Stimulated activated CD4-positive, alpha-beta T cell treated with anti-CD3 and anti-CD28 coated beads, Interleukin-4, amount 100 ng/mL, for 48 hours (primary cell): ENCODE data around the gene SLC16A1.
"Not testable (repeated sequence)": the region's sequence is repeated elsewhere in the genome, so short reads cannot be mapped to it uniquely, and the experiment has no call there.

ENCODE experiments used
- DNase-seq, 2 donors: peaks; one replicate each; pipeline ENCODE4 v3.0.0-alpha.2; 2020; ENCODE audit warnings: low read depth in 2 of 2

SLC16A1 gene

GRCh38 chr1:112971006-112971405 lies 15.0 kb upstream of the SLC16A1 start:
- no peak for DNase-seq

DNA sequence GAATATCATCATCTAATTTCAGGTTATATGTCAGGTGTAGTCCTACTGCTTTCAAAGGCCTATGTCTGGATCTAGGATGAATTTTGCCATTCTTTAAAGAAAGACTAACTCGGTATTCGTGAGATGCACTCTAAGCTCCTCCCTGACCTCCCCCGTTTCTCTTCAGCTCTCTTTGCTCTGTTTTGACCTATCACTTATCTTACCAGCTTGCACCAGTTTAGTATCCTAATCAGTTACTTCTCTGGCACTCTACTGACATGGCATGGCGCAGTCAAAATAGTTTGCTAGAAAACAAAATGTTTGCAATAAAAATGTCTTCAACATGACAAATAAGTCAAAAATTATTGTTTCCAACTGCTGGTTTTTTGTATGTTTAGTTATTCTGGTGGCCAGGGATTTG lies 8.4 kb upstream of the SLC16A1 start:
- DNase-seq = no peak

GRCh38 chr1:112961072-112961471 lies 5.1 kb upstream of the SLC16A1 start:
- DNase-seq = no peak

DNA sequence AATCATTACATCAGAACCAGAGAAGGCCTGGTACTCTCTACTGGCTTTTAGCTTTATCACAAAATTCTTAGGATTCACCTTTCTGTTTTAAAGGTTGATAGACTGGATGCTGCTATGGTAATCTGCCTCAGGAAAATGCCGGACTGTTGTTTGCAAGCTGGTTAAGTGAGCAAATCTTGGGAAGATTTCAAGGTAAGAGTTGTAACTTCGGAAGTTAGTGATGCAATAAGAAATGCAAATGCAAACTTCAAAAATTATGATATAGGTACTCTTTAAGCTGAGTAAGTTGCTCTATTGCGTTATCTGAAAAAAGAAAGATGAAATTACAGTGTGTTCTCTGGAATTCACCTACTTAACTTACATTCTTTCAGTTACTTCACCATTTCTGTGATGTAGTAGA lies 4.4 kb upstream of the SLC16A1 start:
- DNase-seq = no peak

- DNase-seq = not testable (repeated sequence)
These were observed 2.2 kb upstream of the SLC16A1 start for GRCh38 chr1:112958236-112958635.

DNA sequence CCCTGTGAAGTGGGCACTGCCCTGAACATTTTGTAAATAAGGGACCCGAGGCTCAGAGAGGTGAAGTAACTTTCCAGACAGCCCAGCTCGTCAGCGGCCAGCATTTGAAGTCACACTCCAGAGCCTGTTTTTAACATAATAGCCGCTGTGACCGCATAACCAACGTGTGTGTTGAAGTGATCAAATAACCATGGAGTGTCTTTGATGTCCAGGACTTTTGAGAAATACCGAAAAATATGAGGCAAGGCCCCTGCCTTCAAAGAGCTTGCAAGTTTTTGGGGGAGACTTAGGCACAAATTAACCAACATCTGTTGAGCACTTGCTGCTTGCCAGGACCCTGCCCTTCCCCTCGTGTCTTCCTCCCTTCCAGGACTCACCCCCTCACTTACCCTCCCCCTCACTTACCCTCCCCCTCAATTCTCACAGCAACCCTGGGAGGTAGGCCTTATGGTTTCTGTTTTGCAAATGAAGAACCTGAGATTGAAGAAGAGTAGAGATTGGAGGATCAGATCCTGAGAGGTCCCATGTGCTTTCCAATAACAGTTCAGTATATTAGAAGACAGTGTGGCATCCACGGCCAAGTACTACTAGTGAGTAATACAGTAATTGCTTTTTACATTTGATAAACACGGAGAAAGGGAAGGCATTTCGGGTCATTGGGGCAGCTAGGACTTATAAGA lies 1.3 kb upstream of the SLC16A1 start:
- DNase-seq = peak; percentile 15 to 43

DNA sequence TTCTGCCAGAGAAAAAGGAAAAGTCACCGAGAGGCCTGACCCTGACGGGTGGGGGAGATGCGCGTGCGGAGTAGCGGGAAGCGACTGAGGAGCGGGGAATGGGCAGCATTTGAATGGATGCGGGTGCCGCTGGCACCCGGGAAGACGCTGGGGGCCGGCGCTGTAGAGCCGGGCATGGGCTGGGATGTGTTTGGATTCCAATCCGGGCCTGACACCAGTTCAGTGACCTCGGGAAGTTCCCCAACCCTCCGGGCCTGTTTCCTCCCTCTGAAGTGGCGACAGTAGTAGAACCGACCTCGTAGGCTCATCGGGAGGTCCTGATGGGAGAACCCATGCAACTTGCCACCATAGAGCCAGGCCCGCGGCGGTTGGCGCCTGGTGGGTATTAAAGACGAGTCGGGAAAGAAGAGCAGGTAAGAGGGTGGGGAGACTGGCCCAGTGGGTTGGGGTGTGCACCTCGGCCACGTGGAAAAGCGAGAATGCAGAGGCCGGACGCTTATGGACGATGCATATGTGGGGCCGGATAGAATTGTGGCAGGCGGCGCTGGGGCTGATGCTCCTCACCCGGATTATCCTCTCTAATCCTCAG lies 642 bp upstream of the SLC16A1 start:
- DNase-seq = peak; percentile 30 to 32

GRCh38 chr1:112954945-112955772 lies 837 bp downstream of the SLC16A1 start:
- peak; percentile 39 to 61 for DNase-seq

GRCh38 chr1:112954017-112954650 lies 1.9 kb downstream of the SLC16A1 start:
- no peak for DNase-seq

GRCh38 chr1:112950426-112950825 lies 5.6 kb downstream of the SLC16A1 start:
- no peak for DNase-seq

GRCh38 chr1:112946683-112947082 lies 9.3 kb downstream of the SLC16A1 start:
- no peak for DNase-seq

DNA sequence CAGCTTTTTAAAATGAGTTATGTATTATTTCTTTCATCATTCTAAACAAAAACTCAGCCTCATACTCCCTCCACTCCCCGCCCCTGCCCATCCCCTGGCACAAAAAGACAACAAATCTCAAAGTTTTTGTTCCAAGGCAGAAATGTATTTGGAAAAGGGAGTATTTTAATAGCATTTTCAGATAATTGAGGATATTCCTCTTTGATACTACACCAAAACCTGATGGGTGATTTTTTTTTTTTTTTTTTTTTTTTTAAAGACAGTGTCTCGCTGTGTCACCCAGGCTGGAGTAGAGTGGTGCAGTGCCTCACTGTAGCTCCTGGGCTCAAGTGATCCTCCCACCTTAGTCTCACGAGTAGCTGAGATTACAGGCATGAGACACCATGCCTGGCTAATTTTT lies 16.2 kb downstream of the SLC16A1 start:
- no peak for DNase-seq

- DNase-seq = no peak
These were observed 17.8 kb downstream of the SLC16A1 start for GRCh38 chr1:112938210-112938609.

DNA sequence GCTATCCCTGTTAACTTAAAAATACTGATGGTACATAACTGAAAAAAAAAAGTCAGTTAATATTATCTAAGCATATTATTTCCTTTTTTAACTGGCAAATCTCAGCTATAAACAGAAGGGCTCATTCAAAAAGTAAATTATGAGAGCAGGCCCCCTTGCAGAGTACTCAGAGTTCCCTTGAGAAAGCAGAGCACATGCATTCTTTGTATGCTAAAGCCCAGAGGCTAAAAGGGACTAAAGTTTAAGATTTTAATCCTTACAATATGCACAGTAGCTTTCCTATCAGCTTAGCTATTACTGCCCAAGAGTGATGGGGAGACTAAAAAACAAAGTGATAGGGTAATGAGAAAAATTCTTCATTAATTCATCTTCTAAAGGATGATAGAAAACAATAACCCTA lies 18.5 kb downstream of the SLC16A1 start:
- DNase-seq = no peak

DNA sequence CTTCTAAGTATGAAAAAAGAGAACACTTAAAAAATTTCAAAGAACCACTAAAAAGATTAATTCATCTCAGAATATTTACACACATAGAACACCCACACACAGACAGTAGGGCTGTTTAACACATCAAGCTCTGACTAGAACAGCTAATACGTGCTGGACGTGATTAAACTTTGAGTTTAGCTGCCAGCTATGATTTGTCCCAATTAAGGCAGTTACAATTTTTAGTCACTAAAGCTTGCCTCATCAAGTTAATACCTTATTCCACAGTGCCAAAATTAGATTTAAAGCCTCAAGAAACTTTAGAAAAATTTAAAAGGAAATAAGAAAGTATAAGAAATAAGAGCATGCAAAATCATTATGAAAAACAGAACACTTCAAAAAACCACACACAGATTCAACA lies 18.9 kb downstream of the SLC16A1 start:
- DNase-seq = no peak

GRCh38 chr1:112935461-112936111 lies 20.4 kb downstream of the SLC16A1 start:
- no peak for DNase-seq

DNA sequence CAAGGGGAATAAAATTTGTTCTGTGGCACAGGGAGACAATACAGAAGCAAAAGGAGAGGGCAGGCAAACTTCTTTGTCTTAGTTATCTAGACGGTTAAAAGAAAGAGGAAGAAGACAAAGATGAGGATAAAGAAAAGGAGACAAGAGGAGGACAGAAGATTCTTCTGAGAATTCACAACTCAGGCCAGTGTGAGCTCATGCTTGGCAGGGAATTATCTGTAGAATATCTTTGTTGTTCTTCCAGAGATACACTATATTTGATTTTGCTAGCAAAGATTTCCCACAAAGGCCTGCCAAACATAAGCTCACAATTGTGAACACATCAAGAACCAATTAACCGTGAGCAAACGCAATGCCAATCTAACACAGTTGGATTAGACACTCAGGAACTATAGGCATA lies 21.4 kb downstream of the SLC16A1 start:
- DNase-seq = no peak

DNA sequence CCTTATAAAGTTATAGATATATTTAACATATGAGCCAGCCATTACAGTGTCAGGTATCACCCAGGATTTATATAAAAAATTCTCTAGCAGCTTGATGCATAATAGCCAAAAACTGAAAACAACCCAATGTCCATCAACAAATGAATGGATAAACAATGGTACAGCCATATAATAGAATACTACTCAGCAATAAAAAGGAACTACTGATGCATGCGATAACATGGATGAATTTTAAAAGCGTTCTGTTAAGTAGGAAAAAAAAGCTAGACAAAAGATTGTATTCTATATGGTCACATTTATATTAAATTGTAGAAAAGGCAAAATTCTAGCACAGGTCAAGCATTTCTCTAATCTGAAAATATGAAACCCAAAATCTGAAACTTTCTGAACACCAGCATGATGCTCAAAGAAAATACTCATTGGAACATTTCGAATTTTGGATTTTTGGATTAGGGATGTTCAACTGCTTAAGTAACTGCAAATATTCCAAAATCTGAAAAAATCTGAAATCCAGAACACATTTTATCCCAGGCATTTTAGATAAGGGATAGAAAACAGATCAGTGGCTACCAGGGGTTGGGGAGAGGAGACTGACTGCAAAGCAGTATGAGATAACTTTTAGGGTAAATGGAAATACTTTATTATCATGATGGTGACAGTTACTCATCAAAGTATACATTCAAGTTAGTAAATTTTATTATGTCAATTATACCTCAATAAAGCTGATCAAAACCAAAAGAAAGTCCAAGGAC lies 22.0 kb downstream of the SLC16A1 start:
- DNase-seq = no peak

DNA sequence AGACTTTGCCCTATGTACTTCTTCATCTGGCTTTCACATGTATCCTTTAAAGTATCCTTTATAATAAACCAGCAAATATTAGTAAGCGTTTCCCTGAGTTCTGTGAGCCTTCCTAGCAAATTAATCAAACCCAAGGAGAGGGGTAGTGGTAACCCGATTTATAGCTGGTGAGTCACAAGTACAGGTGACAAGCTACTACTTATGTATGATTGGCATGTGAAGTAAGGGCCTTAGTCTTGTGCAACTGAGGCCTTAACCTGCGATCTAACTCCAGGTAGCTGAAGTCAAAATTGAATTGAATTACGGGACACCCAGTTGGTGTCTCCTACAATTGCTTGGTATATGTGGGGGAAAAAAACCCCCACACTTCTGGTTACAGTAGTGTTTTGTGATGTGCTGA lies 26.0 kb downstream of the SLC16A1 start:
- DNase-seq = no peak

DNA sequence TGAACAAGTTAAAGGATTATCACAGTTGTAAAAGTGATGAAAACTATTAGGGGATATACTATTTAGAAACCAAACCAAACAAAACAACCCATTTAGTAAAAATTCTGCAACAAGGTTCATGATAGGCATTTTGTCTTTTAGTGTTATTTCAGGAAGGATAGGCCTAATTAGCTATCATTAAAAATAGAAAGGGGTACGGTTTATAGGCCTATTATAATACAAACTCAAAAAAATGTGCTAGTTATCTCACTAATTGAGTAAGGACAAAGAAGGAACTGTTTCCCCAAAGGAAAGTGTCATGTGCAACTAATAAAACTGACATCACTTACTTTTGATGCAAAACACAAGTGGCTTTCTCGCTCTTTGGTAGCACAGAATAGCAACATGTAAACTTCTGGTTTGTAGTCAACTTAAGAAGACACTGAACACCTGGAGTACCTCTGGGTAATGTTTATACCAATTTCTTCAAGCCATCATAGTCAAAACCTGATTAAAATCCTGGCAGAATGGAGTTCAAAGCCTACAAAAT lies 28.5 kb downstream of the SLC16A1 start:
- no peak for DNase-seq

DNA sequence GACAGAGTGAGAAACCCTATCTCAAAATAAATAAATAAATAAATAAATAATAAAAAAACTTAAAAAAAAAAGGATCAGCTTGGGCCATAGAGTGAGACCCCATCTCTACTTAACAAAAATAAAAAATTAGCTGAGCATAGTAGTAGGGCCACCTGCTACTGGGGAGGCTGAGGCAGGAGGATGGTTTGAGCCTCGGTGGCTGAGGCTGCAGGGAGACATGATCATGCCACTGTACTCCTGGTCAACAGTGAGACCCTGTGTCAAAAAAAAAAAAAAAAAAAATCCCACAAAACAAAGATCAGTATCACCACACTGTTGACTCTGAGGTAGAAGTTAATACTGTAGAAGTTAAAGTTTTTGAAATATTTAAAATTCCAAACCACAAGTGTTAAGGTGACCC lies 29.1 kb downstream of the SLC16A1 start:
- no peak for DNase-seq
